Measurements from ENCODE around the gene KBTBD13. TPM values are rescaled to one million over a fixed set of nuclear protein-coding genes. Genes with fewer than 3 reads are reported as not detected.

Gene KBTBD13
- total RNA-seq, 3 donors from 2014 or later, result 0.09 TPM; not detected in 2

DNA sequence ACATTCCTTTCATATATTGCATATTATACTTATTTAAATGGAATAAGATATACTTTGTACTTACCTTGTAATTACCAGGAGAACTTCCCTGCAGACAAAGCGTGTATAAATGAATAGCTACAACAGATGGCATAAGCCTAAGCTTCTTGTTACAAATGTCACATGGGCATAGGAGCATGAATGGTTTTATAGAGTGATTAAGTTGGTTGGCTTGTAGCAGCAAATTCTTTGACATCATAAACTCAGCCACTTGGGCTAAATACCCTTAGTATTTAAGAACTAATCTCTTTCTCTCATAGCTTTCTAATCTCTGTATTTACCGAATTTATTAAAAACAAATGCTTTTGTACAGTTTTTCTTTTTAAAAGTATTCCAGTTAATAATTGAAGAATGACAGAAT lies 38.5 kb downstream of the KBTBD13 start, which contains the start of gene UBAP1L:
UBAP1L (minus strand) TSS at position 115 of the 400 bp plus-strand sequence. CDS start 8,985 bp downstream, outside the sequence.
- H3K9me3 ChIP-seq, result no peaks in the 10 kb centered on the region
- H3K36me3 ChIP-seq (ENCODE audit: low read depth), result peaks cover 5% of the 10 kb centered on the region
- TF ChIP-seq, protein P1, sequence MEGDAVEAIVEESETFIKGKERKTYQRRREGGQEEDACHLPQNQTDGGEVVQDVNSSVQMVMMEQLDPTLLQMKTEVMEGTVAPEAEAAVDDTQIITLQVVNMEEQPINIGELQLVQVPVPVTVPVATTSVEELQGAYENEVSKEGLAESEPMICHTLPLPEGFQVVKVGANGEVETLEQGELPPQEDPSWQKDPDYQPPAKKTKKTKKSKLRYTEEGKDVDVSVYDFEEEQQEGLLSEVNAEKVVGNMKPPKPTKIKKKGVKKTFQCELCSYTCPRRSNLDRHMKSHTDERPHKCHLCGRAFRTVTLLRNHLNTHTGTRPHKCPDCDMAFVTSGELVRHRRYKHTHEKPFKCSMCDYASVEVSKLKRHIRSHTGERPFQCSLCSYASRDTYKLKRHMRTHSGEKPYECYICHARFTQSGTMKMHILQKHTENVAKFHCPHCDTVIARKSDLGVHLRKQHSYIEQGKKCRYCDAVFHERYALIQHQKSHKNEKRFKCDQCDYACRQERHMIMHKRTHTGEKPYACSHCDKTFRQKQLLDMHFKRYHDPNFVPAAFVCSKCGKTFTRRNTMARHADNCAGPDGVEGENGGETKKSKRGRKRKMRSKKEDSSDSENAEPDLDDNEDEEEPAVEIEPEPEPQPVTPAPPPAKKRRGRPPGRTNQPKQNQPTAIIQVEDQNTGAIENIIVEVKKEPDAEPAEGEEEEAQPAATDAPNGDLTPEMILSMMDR (IDR thresholded peaks at IDR 0.05), result no peak
- DNase-seq (no peak), ATAC-seq (no peak)
- H3K4me3 ChIP-seq, result no peak within 1 kb of the TSS
- H3K4me1 ChIP-seq (ENCODE audit: low read depth), result no peaks in the 10 kb centered on the region
- intact Hi-C loops (cut with DNase I, micrococcal nuclease), result no loop called here

DNA sequence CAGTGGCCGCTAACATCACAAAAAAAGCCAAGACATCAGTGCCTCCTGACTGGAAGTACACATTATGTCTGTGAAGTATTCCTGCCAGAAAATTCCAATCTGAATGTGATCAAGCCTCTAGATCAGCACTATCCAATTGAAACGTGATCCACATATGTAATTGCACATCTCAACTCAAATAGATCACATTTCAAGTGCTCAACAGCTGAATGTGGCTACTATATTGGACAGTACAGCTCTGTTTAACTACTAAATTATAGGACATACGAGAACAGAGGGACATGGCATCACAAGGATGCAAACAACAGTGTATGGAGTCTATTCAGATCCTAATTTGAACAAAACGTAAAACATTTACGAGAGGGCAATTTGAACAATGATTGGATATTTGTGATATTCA lies 39.0 kb downstream of the KBTBD13 start:
- no peaks in the 10 kb centered on the region for H3K4me1 ChIP-seq (ENCODE audit: low read depth)
- DNase-seq, result no peak
- H3K36me3 ChIP-seq (ENCODE audit: low read depth), result peaks cover 5% of the 10 kb centered on the region
- no peak for ATAC-seq
- no peaks in the 10 kb centered on the region for H3K9me3 ChIP-seq
- intact Hi-C loops (cut with DNase I, micrococcal nuclease), result no loop called here
- no peak overlapping the region for H3K4me3 ChIP-seq
- TF ChIP-seq, protein P1 (IDR thresholded peaks at IDR 0.05), result no peak

Other genes starting within 250 kb of the KBTBD13 start
- gene PLEKHO2, start 234.8 kb upstream of the KBTBD13 start, total RNA-seq, result 10 to 100 TPM in 2 of 3 donors, 1 to 10 TPM in 1; 5.8 to 38.9 (median 15.9) TPM
- 1 to 10 TPM; 1.4 to 6.7 (median 1.6) TPM for gene ANKDD1A, start 164.8 kb upstream of the KBTBD13 start, total RNA-seq
- gene SPG21, start 86.8 kb upstream of the KBTBD13 start, total RNA-seq, result 10 to 100 TPM; 60.9 to 90.6 (median 65.9) TPM
- 10 to 100 TPM; 17.5 to 24.0 (median 19.2) TPM for gene MTFMT, start 47.1 kb upstream of the KBTBD13 start, total RNA-seq
- 100 to 1,000 TPM in 1 of 3 donors, 10 to 100 TPM in 2; 70.1 to 157 (median 76.2) TPM for gene SLC51B, start 31.4 kb upstream of the KBTBD13 start, total RNA-seq
- 10 to 100 TPM in 1 of 3 donors, 1 to 10 TPM in 2; 2.7 to 29.7 (median 8.4) TPM for gene RASL12, start 8.8 kb upstream of the KBTBD13 start, total RNA-seq
- gene UBAP1L, start 38.5 kb downstream of the KBTBD13 start, total RNA-seq, result 1 to 10 TPM; 2.0 to 6.9 (median 3.9) TPM
- gene PDCD7, start 57.1 kb downstream of the KBTBD13 start, total RNA-seq, result 10 to 100 TPM; 12.0 to 32.9 (median 13.4) TPM
- gene CLPX, start 108.6 kb downstream of the KBTBD13 start, total RNA-seq, result 10 to 100 TPM; 39.4 to 51.5 (median 50.8) TPM
- gene CILP, start 134.7 kb downstream of the KBTBD13 start, total RNA-seq, result 10 to 100 TPM in 2 of 3 donors, 1 to 10 TPM in 1; 2.7 to 14.7 (median 10.3) TPM
- 10 to 100 TPM in 2 of 3 donors, 1 to 10 TPM in 1; 9.6 to 12.4 (median 12.1) TPM for gene PARP16, start 210.1 kb downstream of the KBTBD13 start, total RNA-seq
- gene RNU5A-1, start 219.3 kb downstream of the KBTBD13 start, total RNA-seq, result not detected
- 10 to 100 TPM in 2 of 3 donors, not detected in 1; 15.9 to 32.0 TPM for gene RNU5B-1, start 227.9 kb downstream of the KBTBD13 start, total RNA-seq